HG03159 (cell line): ENCODE measurements around the gene TSEN34.
"Not testable (repeated sequence)": the region's sequence is repeated elsewhere in the genome, so short reads cannot be mapped to it uniquely, and the experiment has no call there.

ENCODE experiments used
- ATAC-seq: cut with Tn5 transposase; IDR thresholded peaks from one replicate; pipeline ENCODE4 v1.9.1; 2021; ENCODE audit warnings: mild to moderate bottlenecking, moderate library complexity; ENCODE audit not compliant: unreplicated experiment

Gene TSEN34

GRCh38 chr19:54229146-54229545 lies 38.0 kb downstream of the TSEN34 start:
- no peak for ATAC-seq

GRCh38 chr19:54230031-54230430 lies 38.9 kb downstream of the TSEN34 start:
- ATAC-seq, result no peak

GRCh38 chr19:54231077-54231931 lies 40.2 kb downstream of the TSEN34 start:
- ATAC-seq, result no peak

- no peak for ATAC-seq
Measured at GRCh38 chr19:54233941-54234340, 42.8 kb downstream of the TSEN34 start.

GRCh38 chr19:54239491-54240371 lies 48.6 kb downstream of the TSEN34 start:
- ATAC-seq, result not testable (repeated sequence)

GRCh38 chr19:54240372-54241336 lies 49.5 kb downstream of the TSEN34 start:
- ATAC-seq, result not testable (repeated sequence)

GRCh38 chr19:54242234-54242633 lies 51.1 kb downstream of the TSEN34 start:
- not testable (repeated sequence) for ATAC-seq

GRCh38 chr19:54242646-54243045 lies 51.5 kb downstream of the TSEN34 start, which contains the start of gene LILRA6:
Gene LILRA6 (minus strand): TSS chr19:54242790.
- ATAC-seq, result not testable (repeated sequence)

- not testable (repeated sequence) for ATAC-seq
Measured at GRCh38 chr19:54243809-54244208, 52.7 kb downstream of the TSEN34 start.
